Iris pigment epithelial cell (primary cell): ENCODE results near the gene ARHGEF25.
"Not testable (repeated sequence)": the region's sequence is repeated elsewhere in the genome, so short reads cannot be mapped to it uniquely, and the experiment has no call there.

Experiments
- DNase-seq: peaks from one replicate; pipeline ENCODE4 v3.0.0-alpha.2; 2011; ENCODE audit warnings: low read depth

The ARHGEF25 gene

DNA sequence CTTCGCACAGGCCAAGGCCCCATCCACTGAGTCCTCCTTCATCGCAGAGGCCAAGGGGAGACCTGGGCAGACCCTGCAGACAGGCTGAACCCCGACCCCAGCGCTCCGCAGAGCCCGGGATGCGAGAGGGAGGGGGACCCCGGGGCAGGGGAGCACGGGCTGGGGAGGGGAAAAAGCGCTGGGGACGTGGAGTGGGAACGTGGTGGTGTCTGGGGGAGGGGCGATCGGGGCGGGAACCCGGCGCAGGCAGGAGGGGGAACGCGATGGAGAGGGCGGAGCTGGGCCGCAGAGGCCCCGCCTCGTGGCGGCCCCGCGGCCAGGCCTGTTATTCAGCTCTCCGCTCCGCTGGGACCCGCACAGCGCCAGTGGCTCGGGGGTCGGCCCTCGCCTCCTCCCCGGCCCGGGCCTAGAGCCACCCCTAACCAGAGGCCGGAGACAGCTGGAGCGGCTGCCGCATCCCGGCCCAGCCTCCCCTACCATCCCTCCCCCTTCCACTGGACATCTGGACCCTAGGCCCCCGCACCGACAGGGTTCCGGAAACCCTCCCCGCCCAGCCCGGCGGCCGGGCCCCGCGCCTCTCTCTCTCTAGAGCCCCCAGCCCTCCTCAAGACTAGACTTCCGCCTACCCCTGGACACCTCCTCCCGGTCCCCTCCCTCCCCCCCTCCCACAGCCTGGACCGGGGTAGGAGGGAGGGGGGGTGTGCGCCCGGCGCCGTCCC lies at the start of gene ARHGEF25:
TSS of gene ARHGEF25 (plus strand) at position 328 of the 719 bp plus-strand sequence. CDS start 460 bp downstream, outside the sequence.
- DNase-seq = peak; percentile 50

DNA sequence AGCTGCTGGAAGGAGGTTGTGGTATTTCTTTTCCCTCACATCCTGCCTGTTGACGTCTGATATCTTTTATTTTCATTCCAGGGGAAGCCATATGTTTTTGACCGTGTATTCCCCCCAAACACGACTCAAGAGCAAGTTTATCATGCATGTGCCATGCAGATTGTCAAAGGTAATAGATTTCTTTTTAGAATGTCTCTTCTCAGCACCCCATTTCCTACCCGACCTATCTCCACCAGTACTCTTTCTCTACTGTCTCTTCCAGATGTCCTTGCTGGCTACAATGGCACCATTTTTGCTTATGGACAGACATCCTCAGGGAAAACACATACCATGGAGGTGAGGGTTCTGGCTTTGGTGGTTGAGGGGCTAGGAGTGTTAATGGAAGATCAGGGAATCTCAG lies 47.9 kb upstream of the ARHGEF25 start:
- DNase-seq = no peak

DNA sequence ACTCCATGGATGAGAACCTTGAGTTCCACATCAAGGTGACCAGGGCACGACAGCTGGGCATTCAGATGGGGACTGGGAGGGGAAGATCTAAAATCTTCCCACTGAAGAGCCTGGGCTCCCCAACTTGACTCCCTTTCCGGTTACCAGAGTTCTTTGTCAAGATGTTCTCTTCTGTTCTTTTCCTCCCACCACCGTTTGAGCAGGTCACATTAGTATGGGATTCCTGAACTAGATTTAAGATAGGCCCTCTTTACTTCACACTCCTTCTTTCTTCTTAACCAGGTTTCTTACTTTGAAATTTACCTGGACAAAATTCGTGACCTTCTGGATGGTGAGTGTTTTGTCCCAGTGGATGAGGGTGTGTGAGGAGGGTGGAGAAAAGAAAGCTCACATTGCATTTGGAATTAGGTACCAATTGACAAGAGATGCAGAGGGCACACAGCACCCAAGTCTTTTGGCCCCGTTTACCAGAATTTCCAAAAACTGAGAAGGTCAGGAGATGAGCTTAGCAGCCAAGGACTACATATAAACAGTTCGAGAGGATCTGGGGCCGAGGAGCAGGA lies 47.0 kb upstream of the ARHGEF25 start:
- DNase-seq = no peak

DNA sequence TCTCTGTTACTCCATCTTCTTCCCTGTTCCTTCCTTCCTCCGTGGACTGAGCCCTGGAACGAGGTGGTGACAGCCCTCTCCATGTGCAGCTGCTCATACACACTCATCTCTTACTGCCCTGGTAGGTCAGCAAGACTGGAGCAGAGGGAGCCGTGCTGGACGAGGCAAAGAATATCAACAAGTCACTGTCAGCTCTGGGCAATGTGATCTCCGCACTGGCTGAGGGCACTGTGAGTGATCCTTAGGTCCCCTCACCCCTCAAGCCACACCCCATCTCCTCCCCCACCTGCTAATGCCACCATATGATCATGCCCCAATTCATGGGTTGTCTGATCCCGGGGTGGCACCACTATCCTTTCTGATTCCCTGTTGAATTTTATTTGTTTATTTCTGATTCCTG lies 42.4 kb upstream of the ARHGEF25 start:
- no peak for DNase-seq

DNA sequence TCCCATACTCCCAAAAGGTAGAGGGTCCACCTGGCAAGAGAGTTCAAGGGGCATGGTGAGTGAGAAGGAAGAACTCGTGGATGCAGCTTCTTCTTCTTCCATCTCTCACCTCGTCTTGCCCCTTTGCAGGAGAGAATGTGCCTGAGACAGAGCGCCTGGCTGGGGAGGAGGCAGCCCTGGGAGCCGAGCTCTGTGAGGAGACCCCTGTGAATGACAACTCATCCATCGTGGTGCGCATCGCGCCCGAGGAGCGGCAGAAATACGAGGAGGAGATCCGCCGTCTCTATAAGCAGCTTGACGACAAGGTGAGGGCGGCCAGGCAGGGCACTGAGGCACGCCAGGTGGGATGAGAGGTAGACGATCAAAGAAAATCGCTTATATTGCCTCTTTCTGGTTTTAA lies 41.4 kb upstream of the ARHGEF25 start:
- DNase-seq = no peak

DNA sequence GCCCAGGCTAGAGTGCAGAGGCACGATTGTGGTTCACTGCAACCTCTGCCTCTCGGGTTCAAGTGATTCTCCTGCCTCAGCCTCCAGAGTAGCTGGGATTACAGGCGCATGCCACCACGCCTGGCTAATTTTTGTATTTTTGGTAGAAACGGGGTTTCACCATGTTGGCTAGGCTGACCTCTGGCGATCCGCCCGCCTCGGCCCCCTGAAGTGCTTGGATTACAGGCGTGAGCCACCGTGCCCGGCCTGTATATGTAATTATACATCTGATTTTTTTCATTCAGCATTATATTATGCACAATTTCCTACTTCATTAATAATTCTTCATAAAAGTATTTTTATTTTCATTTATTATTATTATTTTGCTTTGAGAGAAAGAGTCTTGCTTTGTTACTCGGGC lies 40.8 kb upstream of the ARHGEF25 start:
- not testable (repeated sequence) for DNase-seq

DNA sequence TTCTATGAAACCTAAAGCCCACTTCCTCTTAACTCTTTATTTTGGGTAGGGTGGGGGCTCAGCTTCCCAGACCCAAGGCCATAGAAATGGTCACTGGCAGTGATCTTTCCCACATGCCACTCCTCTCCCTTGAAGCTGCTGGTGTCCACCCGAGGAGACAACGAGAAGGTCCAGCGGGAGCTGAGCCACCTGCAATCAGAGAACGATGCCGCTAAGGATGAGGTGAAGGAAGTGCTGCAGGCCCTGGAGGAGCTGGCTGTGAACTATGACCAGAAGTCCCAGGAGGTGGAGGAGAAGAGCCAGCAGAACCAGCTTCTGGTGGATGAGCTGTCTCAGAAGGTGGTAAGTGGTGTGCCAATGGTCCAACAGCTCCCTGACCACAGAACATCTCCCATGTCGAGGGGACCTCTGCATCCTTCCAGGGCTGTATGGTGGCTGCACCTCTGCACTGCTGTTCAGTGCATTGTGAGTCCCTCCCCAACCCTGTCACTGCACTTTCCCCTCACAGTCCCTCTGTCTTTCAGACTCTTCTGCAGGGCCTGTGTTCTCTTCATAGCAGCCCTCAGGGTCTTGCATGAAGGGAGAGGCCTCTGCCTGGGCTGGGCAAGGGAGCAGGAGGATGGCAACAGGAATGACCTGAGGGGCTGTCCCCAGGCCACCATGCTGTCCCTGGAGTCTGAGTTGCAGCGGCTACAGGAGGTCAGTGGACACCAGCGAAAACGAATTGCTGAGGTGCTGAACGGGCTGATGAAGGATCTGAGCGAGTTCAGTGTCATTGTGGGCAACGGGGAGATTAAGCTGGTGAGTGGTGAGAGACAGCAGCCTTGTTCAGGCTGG lies 39.1 kb upstream of the ARHGEF25 start:
- no peak for DNase-seq

DNA sequence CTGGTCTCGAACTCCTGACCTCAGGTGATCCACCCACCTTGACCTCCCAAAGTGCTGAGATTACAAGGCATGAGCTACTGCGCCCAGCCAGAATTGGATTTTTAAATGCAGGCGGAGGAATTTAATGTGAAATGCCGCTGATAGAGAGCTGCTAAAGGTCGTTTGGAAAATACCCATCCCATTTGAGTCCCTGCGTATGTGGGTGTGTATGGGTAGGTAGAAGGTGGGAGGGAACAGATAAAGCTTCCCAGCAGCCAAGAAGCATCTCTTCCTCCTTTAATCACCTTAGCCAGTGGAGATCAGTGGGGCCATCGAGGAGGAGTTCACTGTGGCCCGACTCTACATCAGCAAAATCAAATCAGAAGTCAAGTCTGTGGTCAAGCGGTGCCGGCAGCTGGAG lies 36.4 kb upstream of the ARHGEF25 start:
- no peak for DNase-seq

DNA sequence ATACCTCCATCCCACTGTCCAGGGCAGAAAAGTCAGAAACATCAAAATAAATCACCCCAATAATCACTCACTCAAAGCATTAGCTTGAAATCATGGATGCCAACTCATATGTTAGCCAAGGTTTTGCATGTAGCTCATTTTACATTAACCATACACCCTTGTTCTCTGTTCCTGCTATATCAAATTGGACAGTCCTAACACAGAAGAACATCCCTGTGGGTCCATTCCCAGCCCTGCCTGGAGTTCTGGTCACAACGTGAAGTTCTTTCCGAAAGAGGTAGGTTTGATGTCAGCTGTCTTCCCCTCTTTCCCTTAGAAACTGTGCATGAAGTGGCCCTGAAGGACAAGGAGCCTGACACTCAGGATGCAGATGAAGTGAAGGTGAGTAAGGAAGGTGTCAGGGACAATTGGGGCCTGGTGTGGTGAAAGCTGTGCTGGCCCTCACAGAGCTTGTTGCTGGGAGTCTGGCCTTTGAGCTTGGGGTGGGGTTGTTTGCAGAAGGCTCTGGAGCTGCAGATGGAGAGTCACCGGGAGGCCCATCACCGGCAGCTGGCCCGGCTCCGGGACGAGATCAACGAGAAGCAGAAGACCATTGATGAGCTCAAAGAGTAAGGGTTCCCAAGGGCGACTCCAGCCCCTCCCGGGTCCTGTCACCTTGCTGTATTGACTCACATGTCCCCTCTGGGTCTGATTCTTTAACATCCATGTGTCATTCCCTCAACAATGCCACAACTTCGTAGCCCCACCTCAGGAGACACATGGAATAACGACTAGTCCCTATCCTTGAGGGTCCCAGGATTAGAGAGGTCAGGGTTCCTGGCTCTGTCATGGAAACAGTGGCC lies 35.2 kb upstream of the ARHGEF25 start:
- DNase-seq = no peak

DNA sequence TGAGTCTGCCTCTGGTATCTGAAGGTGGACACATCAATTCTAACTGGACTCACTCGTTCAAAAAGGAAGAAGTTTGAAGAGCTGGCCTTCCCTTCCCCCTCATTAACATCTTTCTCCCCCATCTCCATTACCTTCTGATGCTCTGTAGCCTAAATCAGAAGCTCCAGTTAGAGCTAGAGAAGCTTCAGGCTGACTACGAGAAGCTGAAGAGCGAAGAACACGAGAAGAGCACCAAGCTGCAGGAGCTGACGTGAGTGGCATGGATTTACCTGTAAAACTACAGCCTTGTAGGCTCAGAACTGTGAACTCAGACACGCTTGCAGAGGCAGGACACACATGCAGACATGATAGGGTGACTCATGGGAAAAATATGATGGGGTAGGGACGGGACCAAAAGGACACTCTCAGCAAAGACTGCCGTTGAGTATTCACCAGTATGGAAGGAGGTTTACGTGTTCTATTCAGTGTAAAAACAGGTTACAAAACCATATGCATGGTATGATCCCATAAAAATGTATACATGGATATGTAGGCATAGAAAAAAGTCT lies 34.5 kb upstream of the ARHGEF25 start:
- no peak for DNase-seq

DNA sequence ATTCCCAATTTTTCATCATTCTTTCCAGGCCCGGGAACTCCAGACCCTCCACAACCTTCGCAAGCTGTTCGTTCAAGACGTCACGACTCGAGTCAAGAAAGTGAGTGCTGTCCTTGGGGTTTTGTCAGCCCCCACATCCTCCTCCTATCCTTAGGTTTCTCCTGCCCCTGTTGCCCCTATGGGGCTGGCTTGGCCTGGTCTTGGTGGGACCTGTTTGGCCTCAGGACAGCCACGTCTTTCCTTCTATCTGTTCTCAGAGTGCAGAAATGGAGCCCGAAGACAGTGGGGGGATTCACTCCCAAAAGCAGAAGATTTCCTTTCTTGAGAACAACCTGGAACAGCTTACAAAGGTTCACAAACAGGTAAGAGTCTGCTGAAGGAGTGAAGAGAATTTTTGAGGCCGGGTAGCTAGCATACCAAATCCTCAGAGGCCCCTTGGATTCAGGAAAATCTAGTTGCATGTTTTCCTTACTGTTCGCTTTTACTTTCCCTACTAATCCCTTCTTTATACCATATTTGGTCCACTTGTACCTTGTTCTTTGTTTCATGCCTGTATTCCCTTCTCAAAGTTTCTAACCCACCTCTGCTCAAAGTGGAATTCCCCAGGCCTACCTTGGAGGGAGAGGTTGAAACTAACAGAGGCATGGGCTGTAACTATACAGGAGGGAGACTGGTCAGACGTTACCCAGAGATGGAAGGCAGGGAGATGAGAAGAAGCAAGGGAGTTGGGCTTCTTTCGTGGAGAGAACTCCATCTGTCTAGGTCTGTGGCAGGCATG lies 33.1 kb upstream of the ARHGEF25 start:
- no peak for DNase-seq

DNA sequence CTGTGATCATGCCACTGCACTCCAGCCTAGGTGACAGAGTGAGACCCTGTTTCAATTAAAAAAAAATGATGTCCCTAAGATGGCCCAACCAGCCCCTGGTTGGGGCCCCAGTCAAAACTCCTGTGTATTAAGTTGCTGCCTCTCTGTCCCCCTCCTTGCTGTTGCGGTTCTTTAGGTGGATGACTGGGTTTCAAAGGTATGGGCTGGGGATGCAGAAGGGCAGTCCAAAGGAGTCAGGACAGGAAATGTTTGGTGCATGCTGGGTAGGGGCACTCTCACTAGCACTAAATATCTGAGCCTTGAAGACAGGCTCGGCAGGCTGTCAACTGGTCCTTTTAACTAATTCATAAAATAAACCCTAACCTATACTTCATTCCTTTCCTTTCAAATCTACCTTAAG lies 32.2 kb upstream of the ARHGEF25 start:
- DNase-seq = no peak

DNA sequence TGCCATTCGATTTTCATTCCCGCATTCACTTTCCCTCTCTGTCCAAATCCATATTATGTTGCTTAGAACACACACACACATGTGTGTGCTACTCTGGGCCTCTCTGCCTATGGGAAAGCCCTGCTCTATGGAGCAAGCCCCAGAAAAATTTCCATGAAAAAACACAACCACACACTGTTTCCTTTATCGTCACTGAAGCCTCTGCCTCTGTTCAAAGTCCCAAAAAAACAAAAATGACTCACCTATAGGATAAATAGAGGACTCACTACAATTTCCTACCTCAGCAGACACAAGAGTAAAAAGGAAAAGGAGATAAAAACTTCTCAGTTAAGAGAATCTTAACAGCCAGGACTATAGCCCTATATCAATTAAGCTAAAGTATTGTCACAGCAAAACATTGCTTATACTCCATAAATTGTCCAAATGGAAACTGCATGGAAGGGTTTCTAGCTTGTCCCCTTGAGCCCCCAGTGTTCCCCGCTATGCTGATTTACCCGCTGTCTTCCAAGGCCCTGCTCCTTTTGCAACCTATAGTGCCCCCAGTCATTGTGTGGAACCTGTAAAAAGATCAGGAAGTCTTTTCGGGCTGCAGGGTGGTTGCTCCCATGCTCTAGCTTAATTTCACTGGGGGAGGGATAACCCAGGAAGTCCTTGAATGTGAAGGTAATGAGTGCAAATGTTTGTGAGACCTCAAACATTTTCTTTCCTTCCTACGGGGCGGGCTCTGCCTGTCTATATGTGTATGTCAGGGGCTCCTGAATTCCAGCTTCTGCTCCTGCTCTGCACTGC lies 31.4 kb upstream of the ARHGEF25 start:
- no peak for DNase-seq

DNA sequence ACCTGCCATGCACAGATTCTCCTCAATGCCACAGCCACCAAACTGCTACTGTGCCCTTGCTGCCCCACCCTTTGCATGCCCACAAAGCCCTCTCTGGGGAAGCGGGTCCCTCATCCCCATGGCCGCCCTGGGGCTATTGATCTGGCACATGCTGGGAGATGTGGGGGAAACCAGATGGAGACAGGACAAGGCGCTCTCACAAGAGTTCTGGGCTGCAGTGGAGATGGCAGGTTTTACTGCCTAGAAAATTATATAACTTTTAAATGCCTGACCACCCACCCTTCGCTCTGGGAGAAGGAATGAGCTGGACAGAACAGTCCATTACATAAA lies 30.8 kb upstream of the ARHGEF25 start:
- DNase-seq = no peak

DNA sequence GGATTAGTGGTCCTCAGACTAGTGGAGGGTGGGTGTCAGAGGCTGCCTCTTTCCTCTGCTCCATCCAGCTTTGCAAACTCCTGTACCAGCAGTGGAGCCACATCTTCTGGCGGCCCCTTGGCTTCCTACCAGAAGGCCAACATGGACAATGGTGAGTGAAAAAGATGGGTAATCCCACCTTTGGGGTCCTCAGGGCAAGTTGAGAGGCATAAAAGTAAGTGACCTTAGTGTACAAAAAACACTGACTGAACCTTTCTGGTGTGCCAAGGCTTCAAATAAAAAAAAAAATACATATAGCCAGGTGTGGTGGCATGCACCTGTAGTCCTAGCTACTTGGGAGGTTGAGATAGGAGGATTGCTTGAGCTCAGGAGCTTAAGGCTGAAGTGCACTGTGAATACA lies 29.4 kb upstream of the ARHGEF25 start:
- no peak for DNase-seq

DNA sequence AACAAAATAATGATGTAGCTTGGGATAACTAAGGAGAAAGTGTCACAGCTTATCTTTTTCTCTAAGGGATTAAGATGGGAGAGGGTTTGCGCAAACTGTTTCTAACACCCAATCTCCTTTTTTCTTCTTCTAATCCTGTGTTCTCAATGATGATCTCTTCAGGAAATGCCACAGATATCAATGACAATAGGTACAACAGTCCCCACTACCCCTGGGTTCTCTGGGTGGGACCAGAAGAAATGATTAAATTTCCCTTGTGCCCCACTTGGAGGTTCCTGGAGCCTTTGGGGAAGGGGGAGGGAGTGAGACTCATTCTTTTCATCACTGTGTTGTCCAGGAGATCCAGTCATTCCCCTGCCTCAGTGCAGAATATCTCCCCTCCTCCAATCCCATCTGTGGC lies 28.8 kb upstream of the ARHGEF25 start:
- no peak for DNase-seq

DNA sequence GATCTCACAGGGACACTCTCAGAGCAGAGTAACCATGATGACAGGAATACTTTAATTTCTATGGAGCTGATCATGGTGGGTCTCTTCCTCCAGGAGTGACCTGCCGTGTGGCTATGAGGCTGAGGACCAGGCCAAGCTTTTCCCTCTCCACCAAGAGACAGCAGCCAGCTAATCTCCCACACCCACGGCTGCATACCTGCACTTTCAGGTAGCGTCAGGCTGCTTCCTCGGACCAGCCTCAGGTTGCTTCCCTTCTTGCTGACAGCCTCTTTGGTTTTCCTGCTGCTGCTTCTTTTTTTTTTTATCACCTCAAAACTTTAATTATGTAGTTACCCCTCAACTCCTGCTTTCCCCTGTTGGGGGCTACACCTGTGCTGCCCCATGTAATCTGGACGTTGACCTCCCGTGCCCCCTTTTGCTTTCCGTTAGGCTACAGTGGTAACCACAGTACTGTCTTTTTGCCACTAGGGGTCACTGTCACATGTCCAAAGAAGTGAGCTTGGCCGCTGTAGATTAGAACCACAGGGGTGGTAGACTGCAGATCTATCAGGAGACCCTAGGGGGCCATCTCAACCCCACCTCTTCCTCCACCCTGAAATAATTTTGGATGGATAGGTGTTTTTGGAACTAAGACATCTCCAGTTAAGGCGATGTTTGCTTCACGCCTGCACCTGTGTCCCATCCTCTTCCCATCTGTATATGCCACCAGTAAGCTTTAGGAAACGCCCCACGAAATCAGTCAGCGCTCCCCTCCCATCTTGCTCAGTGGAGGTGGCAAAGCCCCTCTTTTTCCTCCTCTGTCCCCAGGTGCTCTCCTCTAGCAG lies 28.0 kb upstream of the ARHGEF25 start:
- DNase-seq = peak; percentile 76

DNA sequence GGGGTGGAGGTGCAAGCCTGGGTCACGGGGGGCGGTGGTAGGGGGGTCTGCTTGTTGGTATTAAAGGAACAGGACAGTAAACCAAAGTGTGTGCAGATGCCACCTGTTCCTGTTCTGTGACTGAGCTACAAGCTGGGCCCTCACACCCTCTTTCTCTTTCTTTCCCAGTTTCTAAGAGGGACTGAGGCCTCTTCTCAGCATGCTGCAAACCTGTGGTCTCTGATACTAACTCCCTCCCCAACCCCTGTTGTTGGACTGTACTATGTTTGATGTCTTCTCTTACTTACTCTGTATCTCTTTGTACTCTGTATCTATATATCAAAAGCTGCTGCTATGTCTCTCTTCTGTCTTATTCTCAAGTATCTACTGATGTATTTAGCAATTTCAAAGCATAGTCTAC lies 27.2 kb upstream of the ARHGEF25 start:
- DNase-seq = no peak

DNA sequence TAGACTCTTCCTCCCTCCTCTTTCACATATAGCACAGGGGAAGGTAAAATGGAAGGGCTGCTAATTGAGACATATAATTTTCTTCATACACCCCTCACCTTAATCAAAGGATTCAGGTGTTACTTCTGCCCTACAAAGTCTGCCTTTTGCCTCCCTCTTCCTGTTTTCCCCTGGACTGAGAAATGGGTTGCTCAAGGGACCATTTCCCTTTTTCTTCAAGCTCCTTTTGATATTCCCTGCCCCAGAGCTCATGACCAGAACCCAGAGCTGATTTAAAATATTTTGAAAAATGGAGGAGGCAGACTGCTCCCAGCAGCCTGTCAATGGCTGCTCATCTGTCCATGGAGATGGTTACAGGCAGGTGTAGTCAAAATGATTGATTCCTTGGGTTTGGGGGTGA lies 26.5 kb upstream of the ARHGEF25 start:
- no peak for DNase-seq

DNA sequence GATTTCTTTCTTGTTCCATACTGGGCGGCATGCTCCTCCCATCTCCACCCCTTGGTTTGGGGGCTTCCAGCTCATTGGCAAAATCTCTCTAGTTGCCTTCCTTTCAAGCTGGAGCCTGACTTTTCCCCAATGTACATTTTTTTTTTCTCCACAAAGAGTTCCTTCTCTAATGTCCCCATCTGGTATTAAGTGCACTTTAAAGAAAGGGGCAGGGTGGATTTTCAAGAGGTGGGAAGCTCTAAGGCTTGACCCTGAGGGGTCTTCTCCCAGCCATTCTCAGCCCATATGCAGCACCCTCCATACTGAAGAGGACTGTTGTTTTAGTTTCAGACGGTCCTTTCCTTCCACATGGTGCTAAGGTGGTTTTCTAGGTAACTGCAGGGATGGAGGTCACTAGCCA lies 26.1 kb upstream of the ARHGEF25 start:
- no peak for DNase-seq
